ENCODE results near the gene WDR27.

The WDR27 gene

DNA sequence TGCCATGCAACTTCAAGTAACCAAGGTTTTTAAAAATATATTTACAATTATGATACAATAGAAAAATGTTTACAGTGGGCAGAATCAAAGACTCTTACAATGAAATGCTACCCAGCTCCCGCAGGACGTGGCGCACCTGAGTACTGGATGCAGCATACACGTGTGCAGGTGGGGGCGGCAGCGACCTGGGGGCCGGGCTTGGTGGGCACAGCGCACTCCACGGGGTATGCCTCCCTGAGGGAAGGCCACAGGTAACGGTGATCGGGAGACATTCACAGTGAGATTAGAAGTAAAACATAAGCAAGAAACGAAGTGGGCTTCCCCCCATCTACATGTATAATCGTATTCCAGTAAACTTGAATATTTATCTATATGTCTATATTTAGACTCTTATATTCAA is 54.2 kb downstream of the WDR27 start:
- no peak for TF ChIP-seq GATA2 (IDR thresholded peaks at IDR 0.05; ENCODE audit: low read depth, low read length)
- no peak for TF ChIP-seq GATA3 (IDR thresholded peaks at IDR 0.05; ENCODE audit: low read depth, low read length)

DNA sequence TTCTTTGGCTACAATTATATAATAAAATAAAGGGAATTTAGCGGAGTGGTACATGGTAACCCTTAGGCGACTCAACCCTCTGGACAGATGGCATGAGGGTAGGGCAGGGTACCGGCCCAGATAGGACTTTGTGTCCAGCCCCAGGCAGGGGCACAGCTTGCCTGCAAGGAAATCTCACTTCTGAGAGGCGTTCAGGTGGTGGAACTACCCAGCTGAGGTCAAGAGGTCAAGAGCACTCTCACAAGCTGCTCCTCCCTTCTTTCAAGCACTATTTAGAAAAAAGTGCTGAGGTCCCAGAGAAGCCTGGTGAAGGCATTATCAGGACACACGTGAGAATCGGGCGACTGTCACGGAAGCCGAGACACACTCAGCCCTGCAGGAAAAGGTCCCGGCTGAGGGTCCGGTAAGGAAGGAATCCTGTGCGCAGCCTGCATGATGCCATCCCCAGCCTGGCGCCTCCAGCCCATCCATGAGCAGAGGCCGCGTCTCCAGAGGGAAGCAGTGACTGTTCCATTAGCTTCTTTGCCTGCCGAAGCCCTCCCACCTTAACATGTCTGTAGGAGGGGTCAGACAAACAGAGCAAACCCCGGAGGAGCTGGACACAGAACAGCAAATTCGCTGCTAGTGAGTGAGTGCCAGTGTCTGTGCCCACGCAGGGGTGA is 54.8 kb downstream of the WDR27 start:
- TF ChIP-seq GATA3 (IDR thresholded peaks at IDR 0.05; ENCODE audit: low read depth, low read length), result no peak
- TF ChIP-seq GATA2 (IDR thresholded peaks at IDR 0.05; ENCODE audit: low read depth, low read length), result no peak

DNA sequence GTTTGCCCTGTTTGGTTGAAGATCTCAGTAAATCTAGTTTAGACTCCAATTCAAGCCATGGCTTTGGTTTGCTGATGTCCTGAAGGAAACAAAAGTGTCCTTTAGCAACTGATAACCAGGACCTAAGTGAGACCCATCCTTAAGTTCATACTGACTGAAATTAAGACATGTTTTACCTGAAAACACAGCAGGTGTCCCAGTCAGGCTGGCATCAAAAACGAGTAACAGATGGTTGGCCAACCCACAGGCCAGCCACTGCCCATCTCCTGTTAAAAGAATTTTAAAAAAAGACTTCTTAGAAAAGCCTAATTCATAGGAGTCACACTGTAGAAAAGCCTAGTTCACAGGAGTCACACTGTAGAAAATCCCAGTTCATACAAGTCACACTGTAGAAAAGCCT is 58.3 kb downstream of the WDR27 start:
- no peak for TF ChIP-seq GATA3 (IDR thresholded peaks at IDR 0.05; ENCODE audit: low read depth, low read length)
- TF ChIP-seq GATA2 (IDR thresholded peaks at IDR 0.05; ENCODE audit: low read depth, low read length), result no peak

DNA sequence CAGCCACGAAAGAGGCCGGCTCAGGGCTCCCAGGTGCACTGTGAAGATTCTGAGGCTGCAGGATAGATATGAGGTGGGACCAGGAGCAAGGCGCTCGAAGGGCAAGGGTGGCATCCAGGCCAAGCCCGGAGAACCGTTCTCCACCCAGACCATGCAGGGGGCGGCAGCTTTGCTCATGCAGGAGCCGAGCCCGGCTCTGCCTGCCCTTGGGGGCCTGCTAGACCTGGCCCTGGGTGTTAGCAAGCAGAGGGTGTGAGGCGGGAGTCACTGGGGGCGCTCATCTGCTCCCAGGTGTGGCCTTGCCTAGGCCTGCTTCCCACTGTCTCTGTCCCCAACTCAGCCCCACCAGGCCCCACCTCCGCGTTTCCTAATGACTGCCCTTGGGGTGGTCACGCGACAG is 59.4 kb downstream of the WDR27 start:
- no peak for TF ChIP-seq GATA2 (IDR thresholded peaks at IDR 0.05; ENCODE audit: low read depth, low read length)
- TF ChIP-seq GATA3 (IDR thresholded peaks at IDR 0.05; ENCODE audit: low read depth, low read length), result no peak

DNA sequence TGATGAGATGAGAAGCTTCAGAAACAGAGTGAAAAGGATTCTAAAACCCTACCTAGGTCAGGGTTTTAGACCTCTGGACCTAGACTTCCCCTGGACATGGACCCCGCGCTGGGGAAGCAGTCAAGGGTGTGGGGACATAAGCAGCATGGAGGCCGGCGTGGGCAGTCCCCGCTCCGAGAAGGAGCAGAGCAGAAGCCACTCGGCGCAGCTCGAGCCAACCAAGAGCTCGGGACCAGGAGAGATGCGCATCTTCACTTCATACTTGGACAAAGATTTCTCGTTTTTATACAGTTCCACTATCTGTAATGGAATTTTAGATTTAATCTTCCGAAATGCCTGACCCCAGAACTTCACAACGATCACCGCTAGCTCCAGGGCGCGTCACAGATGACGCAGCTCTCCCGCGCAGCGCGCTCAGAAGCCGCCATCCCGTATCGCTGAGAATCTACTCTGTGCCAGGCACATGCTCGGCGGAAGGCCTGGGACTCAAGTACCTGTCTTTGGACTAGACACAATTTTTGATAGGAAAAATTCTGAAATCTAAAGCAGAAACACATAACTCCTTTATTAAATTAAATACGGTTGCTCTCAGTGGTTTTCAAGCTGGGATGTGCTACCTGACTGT is 60.3 kb downstream of the WDR27 start:
- no peak for TF ChIP-seq GATA3 (IDR thresholded peaks at IDR 0.05; ENCODE audit: low read depth, low read length)
- no peak for TF ChIP-seq GATA2 (IDR thresholded peaks at IDR 0.05; ENCODE audit: low read depth, low read length)

DNA sequence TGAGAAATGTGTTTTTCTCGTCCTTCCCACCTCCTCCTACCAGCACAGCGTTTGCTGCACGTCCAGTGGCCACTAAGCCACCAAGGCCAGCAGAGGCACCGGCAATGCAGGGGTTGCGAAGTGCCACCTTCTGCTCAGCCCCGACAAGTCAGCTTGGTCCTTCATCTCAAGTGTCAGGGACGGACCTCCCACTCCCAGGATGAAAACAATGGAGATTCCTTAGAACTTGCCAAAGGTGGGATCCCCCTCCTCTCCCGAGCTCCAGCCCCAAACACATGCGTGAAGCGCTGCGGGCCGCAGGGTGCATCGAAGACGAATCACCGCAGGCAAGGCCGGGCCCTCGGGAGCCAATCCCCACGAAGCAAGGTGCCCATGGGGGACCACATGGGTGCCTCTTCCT is 60.8 kb downstream of the WDR27 start:
- TF ChIP-seq GATA3 (IDR thresholded peaks at IDR 0.05; ENCODE audit: low read depth, low read length), result no peak
- no peak for TF ChIP-seq GATA2 (IDR thresholded peaks at IDR 0.05; ENCODE audit: low read depth, low read length)

DNA sequence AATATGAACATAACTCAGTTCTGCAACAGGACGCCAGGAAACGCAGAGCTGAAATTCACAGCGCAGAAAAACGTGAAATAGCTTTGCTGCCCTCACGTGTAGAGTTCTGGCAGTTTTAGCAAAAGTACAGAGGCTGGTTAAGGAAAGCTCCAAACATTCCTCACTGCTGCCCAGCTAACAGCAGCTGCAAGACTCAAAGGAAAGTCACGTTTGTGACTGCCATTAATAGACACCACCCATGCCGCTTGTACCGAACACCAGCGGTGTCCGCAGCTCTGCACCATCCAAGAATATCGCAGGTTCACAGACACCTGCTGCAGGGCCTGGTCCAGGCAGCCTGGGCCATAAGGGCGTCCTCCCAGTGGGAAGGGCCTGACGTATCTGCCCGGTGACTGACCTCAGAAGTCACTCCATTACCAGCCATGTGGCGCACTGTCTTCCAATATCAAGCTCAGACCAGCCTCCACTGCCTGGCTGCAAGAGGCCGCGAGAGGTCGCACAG is 61.4 kb downstream of the WDR27 start:
- TF ChIP-seq GATA2 (IDR thresholded peaks at IDR 0.05; ENCODE audit: low read depth, low read length), result no peak
- no peak for TF ChIP-seq GATA3 (IDR thresholded peaks at IDR 0.05; ENCODE audit: low read depth, low read length)

DNA sequence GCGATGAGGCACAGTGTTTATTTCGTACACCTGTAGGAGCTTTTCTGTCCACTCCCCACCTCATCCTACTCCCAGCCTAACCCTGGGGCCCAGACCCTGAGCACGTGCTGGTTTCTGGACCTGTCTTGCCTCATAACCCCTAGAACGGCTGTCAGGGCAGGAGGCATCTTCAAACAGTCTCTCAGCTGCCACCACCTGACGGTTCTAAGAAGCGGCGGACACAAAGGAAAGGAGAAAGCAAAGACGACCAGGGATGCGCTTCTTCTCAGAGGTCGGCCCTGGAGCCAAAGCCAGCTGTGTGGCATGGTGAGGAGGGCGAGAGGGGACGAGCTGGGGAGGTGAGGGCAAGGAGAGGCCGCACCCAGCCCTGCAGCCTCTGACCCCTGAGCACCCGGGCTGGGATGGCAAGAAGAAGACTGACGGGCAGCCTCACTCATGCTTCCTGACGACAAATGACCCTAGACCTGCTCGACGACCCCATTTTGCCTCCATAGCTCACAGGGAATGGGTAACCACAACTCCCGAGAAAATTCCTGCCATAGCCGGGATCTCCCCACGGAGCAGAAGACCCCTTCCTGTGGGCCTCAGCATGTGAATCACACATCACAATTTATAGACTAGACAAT is 62.1 kb downstream of the WDR27 start:
- TF ChIP-seq GATA3 (IDR thresholded peaks at IDR 0.05; ENCODE audit: low read depth, low read length) (no peak), GATA2 (IDR thresholded peaks at IDR 0.05; ENCODE audit: low read depth, low read length) (no peak)

DNA sequence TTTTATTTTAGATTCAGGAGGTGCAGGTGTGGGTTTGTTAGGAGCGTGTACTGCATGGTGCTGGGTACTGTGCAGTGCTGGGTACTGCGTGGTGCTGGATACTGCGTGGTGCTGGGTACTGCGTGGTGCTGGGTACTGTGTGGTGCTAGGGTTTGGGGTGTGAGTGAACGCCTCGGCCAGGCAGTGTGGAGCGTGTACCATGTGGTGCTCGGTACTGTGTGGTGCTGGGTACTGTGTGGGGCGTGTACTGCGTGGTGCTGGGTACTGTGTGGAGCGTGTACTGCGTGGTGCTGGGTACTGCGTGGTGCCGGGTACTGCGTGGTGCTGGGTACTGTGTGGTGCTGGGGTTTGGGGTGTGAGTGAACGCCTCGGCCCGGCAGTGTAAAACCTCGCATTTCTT is 62.9 kb downstream of the WDR27 start:
- TF ChIP-seq GATA2 (IDR thresholded peaks at IDR 0.05; ENCODE audit: low read depth, low read length), result no peak
- TF ChIP-seq GATA3 (IDR thresholded peaks at IDR 0.05; ENCODE audit: low read depth, low read length), result no peak

DNA sequence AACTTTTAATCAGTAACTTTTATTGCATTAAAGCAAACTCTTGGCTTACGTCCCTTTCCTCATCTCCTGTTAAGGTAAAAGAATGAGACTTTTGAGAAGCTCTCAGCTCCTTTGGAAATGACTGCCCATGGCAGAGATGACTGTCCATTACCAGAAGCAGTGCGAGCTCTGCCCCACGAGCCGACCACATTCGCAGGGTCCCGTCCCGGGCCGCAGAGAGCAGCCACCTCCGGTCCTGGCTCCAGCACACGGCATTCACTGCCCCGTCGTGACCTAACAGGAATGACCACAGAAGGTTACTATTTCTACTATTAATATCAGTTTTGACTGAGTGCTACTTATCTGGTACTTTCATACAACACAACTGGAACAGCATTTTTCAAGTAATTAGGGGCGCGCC is 63.4 kb downstream of the WDR27 start:
- no peak for TF ChIP-seq GATA3 (IDR thresholded peaks at IDR 0.05; ENCODE audit: low read depth, low read length)
- TF ChIP-seq GATA2 (IDR thresholded peaks at IDR 0.05; ENCODE audit: low read depth, low read length), result no peak

DNA sequence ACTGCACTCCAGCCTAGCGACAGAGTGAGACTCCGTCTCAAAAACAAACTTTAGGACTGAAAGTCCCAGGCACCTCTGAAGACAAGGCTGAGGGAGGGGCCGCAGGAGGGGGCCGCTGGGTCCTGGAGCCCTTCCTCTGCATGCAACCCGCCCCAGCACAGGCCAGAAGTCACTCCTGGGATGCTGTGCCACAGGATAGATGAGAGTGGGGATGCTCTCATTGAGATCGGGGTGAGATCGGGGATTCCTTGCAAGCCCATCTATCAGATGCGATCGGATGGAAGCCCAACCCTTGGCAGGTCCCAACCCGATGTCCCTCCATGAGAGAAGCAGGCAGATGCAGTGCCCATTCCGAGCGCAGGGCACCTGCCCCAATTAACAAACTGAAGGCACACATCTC is 66.5 kb downstream of the WDR27 start:
- no peak for TF ChIP-seq GATA2 (IDR thresholded peaks at IDR 0.05; ENCODE audit: low read depth, low read length)
- TF ChIP-seq GATA3 (IDR thresholded peaks at IDR 0.05; ENCODE audit: low read depth, low read length), result no peak

DNA sequence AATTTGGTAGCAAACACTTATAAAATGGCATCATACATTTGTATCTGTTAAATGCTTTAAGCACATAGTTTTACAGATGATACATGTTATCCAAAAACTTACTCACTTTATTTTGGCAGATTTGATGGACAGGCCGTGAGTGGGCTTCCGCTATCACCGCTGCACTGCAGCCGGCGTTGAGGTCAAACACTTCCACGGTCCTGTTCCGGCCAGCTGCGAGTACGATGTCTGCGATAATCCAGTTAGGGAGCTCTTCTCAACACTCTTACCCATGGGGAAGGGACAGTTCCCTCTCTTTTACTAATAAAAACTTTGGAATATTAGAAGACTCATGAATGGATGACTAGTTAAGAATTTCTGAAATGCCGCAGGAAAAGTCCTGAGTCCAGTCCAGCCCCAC is 69.0 kb downstream of the WDR27 start:
- no peak for TF ChIP-seq GATA2 (IDR thresholded peaks at IDR 0.05; ENCODE audit: low read depth, low read length)
- TF ChIP-seq GATA3 (IDR thresholded peaks at IDR 0.05; ENCODE audit: low read depth, low read length), result no peak

DNA sequence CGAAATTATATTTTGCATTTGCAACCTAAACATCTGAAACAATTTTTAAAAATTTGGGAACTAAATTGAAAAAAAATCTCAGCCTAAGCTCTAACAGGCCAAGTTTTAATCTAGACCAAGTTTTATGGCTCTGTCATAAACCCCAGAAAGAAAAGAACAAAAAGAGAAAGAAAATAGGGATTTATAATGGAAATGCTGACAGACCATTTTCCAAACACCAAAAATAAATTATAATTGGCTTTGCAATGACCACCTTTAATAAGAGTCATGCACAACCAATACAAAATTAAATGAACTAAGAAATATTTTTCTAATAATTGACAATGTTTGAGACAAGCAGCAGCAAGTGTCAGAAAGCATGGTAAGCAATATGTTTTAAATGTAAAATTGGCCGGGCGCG is 72.6 kb downstream of the WDR27 start:
- TF ChIP-seq GATA3 (IDR thresholded peaks at IDR 0.05; ENCODE audit: low read depth, low read length) (no peak), GATA2 (IDR thresholded peaks at IDR 0.05; ENCODE audit: low read depth, low read length) (no peak)

DNA sequence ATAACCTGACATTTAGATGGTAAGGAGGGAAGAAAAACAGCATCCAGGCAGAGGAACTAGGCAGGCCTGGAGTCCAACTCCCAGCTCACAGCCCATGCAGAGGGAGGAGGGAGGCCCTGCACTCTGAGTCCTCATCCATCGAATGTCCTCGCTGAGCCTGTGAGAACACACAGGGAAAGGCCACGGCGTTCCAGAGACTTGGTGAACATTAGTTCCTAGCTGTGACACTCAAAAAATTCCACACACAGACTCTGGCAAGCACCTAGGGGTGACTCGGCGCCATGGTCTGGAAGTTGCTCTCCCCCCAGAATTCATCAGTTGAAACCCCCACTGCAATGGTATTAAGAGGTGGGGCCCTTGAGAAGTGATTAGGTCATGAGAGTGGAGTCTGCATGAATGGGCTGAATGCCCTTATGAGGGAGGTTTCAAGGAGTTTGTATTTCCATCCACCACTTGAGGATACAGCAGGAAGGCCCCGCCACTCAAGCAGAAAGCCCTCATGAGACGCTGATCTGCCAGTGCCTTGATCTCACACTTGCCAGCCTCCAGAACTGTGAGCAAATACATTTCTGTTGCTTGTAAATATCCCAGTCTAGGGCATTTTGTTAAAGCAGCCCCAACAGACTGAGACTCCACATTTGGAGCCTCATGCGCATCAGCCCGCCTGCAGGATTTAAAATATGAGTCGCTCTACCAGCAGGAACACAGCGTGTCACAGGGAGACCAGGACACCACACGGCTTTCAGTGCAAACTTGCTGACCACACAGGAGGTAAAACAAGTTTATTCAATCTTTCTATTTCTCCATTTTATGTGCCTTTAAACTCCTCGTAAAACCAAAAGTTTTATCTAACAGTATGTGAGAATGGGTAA is 73.9 kb downstream of the WDR27 start:
- TF ChIP-seq GATA2 (IDR thresholded peaks at IDR 0.05; ENCODE audit: low read depth, low read length) (no peak), GATA3 (IDR thresholded peaks at IDR 0.05; ENCODE audit: low read depth, low read length) (no peak)
